B cell (primary cell): Measurements from ENCODE around the gene TMED1.

Experiments
- EZH2 ChIP-seq: IDR thresholded peaks from 2 replicates; pipeline ENCODE4 v1.6.1; 2012; ENCODE audit warnings: borderline replicate concordance, low read depth, mild to moderate bottlenecking, moderate library complexity, low read length; ENCODE audit not compliant: insufficient read depth, poor library complexity, severe bottlenecking
- TF ChIP-seq, protein P1 (sequence below): fragments of 200-600 bp; IDR thresholded peaks from one replicate; pipeline ENCODE4 v1.8.0; 2022; ENCODE audit warnings: antibody characterized with exemption, mild to moderate bottlenecking

DNA sequence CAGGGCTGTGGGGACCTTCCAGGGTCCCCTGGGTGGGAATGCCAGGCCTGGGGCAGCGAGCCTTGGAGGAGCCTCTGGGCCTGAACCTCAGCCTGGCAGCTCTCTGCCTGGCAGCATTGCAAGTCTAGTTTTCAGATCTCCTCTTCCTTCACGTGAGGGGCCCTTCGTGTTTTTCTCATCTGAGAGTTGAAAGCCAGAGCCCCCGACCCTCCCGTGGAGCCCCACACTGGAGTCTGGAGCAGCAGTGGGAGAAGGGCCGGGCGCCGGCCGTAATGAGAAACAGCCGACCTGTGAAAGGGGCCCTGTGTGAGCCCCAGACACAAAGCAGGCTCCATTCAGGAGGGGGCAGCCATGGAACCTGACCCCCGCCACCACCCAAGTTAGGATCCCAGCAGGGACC lies 19.3 kb downstream of the TMED1 start:
- TF ChIP-seq EZH2 = no peak
- TF ChIP-seq, protein P1, sequence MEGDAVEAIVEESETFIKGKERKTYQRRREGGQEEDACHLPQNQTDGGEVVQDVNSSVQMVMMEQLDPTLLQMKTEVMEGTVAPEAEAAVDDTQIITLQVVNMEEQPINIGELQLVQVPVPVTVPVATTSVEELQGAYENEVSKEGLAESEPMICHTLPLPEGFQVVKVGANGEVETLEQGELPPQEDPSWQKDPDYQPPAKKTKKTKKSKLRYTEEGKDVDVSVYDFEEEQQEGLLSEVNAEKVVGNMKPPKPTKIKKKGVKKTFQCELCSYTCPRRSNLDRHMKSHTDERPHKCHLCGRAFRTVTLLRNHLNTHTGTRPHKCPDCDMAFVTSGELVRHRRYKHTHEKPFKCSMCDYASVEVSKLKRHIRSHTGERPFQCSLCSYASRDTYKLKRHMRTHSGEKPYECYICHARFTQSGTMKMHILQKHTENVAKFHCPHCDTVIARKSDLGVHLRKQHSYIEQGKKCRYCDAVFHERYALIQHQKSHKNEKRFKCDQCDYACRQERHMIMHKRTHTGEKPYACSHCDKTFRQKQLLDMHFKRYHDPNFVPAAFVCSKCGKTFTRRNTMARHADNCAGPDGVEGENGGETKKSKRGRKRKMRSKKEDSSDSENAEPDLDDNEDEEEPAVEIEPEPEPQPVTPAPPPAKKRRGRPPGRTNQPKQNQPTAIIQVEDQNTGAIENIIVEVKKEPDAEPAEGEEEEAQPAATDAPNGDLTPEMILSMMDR = no peak
